H1 (cell line): ENCODE results near the gene ELMO1. TPM values are rescaled to one million over a fixed set of nuclear protein-coding genes. Genes with fewer than 3 reads are reported as not detected.

Experiments used
- CTCF ChIA-PET: fragments of 300-600 bp; sonication (Branson Sonifier 250); formaldehyde crosslinking; loops from one replicate; lab custom pipeline; 2021; ENCODE audit not compliant: partially characterized antibody; lab: Charles Lee
- POLR2A ChIA-PET: fragments of 300-600 bp; sonication (Branson Sonifier 250); formaldehyde crosslinking; loops from one replicate; lab custom pipeline; 2021; ENCODE audit warnings: inconsistent platforms; ENCODE audit not compliant: partially characterized antibody; lab: Charles Lee
- DNase-seq, 2 experiments: peaks; one replicate each; pipeline versions ENCODE4 v3.0.0 to v3.0.0-alpha.2; 2010 to 2022; ENCODE audit warnings: low spot score in 2 of 2, low read depth in 1 of 2, mixed read lengths in 1 of 2
- FAIRE-seq: peaks from 2 replicates; lab custom pipeline; 2011; peaks lifted over from hg19 to GRCh38; lab: Jason Lieb, UNC
- H2AFZ ChIP-seq: 2 replicates; pipeline ENCODE4 v1.8.1; 2012; ENCODE audit warnings: low read length, inconsistent platforms
- H2AK5ac ChIP-seq: 2 replicates; pipeline ENCODE4 v1.6.1; 2013; ENCODE audit warnings: low read depth, low read length
- H2BK120ac ChIP-seq: replicated peaks from 2 replicates; pipeline ENCODE3; 2013; ENCODE audit warnings: low read depth, low read length, inconsistent platforms
- H2BK12ac ChIP-seq: 2 replicates; pipeline ENCODE4 v1.6.1; 2013; ENCODE audit warnings: low read depth, low read length
- H2BK15ac ChIP-seq: 2 replicates; pipeline ENCODE4 v1.6.1; 2013; ENCODE audit warnings: low read length
- H2BK20ac ChIP-seq: 2 replicates; pipeline ENCODE4 v1.6.1; 2013; ENCODE audit warnings: low read length
- H2BK5ac ChIP-seq: 2 replicates; pipeline ENCODE4 v1.6.1; 2013; ENCODE audit warnings: low read depth, low read length
- H3K14ac ChIP-seq: 2 replicates; pipeline ENCODE4 v1.6.1; 2013; ENCODE audit warnings: inconsistent platforms; ENCODE audit not compliant: insufficient read length
- H3K18ac ChIP-seq: 2 replicates; pipeline ENCODE4 v1.6.1; 2013; ENCODE audit warnings: low read length; ENCODE audit errors: extremely low read depth
- H3K23ac ChIP-seq: 2 replicates; pipeline ENCODE4 v1.6.1; 2013; ENCODE audit warnings: inconsistent platforms; ENCODE audit not compliant: insufficient read length
- H3K23me2 ChIP-seq: 2 replicates; pipeline ENCODE4 v1.6.1; 2013; ENCODE audit warnings: low read depth, low read length
- H3K27ac ChIP-seq: 2 replicates; pipeline ENCODE4 v1.6.1; 2011; ENCODE audit warnings: low read depth, low read length, inconsistent platforms
- H3K27me3 ChIP-seq, 4 experiments: replicated peaks in 1 of 4; 1 replicate in 1 of 4; 2 replicates in 3 of 4; pipeline versions ENCODE4 v1.6.1 to v1.8.1; 2011 to 2013; ENCODE audit warnings: low read length in 3 of 4, mild to moderate bottlenecking in 3 of 4, inconsistent platforms in 2 of 4, mixed read lengths in 2 of 4, moderate library complexity in 1 of 4; ENCODE audit not compliant: control insufficient read depth in 3 of 4, insufficient read depth in 3 of 4; ENCODE audit errors: extremely low read depth in 1 of 4
- H3K36me3 ChIP-seq, 4 experiments: 2 replicates each; pipeline versions ENCODE4 v1.6.1 to v1.8.1; 2011 to 2013; ENCODE audit warnings: mild to moderate bottlenecking in 4 of 4, low read length in 3 of 4, moderate library complexity in 2 of 4, control low read depth in 1 of 4, inconsistent platforms in 1 of 4; ENCODE audit not compliant: insufficient read depth in 4 of 4, control insufficient read depth in 2 of 4
- H3K4ac ChIP-seq: replicated peaks from 2 replicates; pipeline ENCODE3; 2013; ENCODE audit warnings: low read length, low read depth, mixed read lengths, inconsistent platforms; ENCODE audit not compliant: insufficient read length
- H3K4me1 ChIP-seq, 4 experiments: replicated peaks in 1 of 4; 1 replicate in 1 of 4; 2 replicates in 3 of 4; pipeline versions ENCODE4 v1.6.1 to v1.8.1; 2011 to 2013; ENCODE audit warnings: low read length in 3 of 4, inconsistent platforms in 2 of 4, mixed read lengths in 1 of 4; ENCODE audit not compliant: insufficient read depth in 4 of 4, control insufficient read depth in 3 of 4
- H3K4me2 ChIP-seq, 2 experiments: 2 replicates each; pipeline versions ENCODE4 v1.6.1 to v1.8.1; 2011 to 2013; ENCODE audit warnings: low read depth in 2 of 2, low read length in 2 of 2, control low read depth in 1 of 2, inconsistent platforms in 1 of 2, mild to moderate bottlenecking in 1 of 2; ENCODE audit not compliant: insufficient read depth in 1 of 2
- H3K4me3 ChIP-seq, 4 experiments: fragments of 200-600, 300-600 bp in 1 of 4; sonication (generic), shearing (Covaris generic), sonication (Bioruptor Twin) in 1 of 4; 2 replicates each; pipeline versions ENCODE4 v1.5.1 to v1.8.1; 2011 to 2016; ENCODE audit warnings: low read length in 4 of 4, low read depth in 3 of 4, control low read depth in 2 of 4, inconsistent platforms in 2 of 4, mild to moderate bottlenecking in 2 of 4, mixed read lengths in 1 of 4, moderate library complexity in 1 of 4; ENCODE audit not compliant: insufficient read depth in 2 of 4; ENCODE audit errors: extremely low read depth in 1 of 4
- H3K56ac ChIP-seq: replicated peaks from 2 replicates; pipeline ENCODE3; 2013; ENCODE audit warnings: low read depth, mild to moderate bottlenecking, mixed read lengths, low read length, inconsistent platforms; ENCODE audit not compliant: insufficient read length
- H3K79me1 ChIP-seq: 2 replicates; pipeline ENCODE4 v1.6.1; 2013; ENCODE audit warnings: low read depth, low read length, control low read depth
- H3K79me2 ChIP-seq, 2 experiments: 2 replicates each; pipeline versions ENCODE4 v1.6.1 to v1.8.1; 2012 to 2013; ENCODE audit warnings: low read length in 2 of 2, mild to moderate bottlenecking in 2 of 2, inconsistent platforms in 1 of 2; ENCODE audit not compliant: insufficient read depth in 2 of 2, control insufficient read depth in 1 of 2
- H3K9ac ChIP-seq, 4 experiments: replicated peaks in 1 of 4; 1 replicate in 1 of 4; 2 replicates in 3 of 4; pipeline versions ENCODE4 v1.6.1 to v1.8.1; 2011 to 2013; ENCODE audit warnings: low read depth in 3 of 4, low read length in 3 of 4, control low read depth in 2 of 4, mild to moderate bottlenecking in 2 of 4, moderate library complexity in 2 of 4, inconsistent platforms in 1 of 4; ENCODE audit errors: extremely low read depth in 1 of 4
- H3K9me3 ChIP-seq, 2 experiments: 2 replicates each; pipeline versions ENCODE4 v1.6.1 to v1.8.1; 2012 to 2013; ENCODE audit warnings: mild to moderate bottlenecking in 2 of 2, moderate library complexity in 2 of 2, control low read depth in 1 of 2, inconsistent platforms in 1 of 2, low read depth in 1 of 2, low read length in 1 of 2, mixed read lengths in 1 of 2; ENCODE audit not compliant: insufficient read depth in 2 of 2
- H4K20me1 ChIP-seq, 2 experiments: replicated peaks in 1 of 2; 2 replicates each; pipeline versions ENCODE3 to v1.8.1; 2011 to 2013; ENCODE audit warnings: inconsistent platforms in 2 of 2, low read length in 2 of 2, mild to moderate bottlenecking in 1 of 2; ENCODE audit not compliant: insufficient read depth in 2 of 2, control insufficient read depth in 1 of 2
- H4K5ac ChIP-seq: 2 replicates; pipeline ENCODE4 v1.6.1; 2013; ENCODE audit warnings: low read length, low read depth, mixed read lengths, inconsistent platforms; ENCODE audit not compliant: insufficient read length
- H4K8ac ChIP-seq: 2 replicates; pipeline ENCODE4 v1.8.0; 2013; ENCODE audit warnings: mild to moderate bottlenecking, moderate library complexity, low read length, inconsistent platforms; ENCODE audit not compliant: insufficient read depth; ENCODE audit errors: extremely low read depth
- H4K91ac ChIP-seq: replicated peaks from 2 replicates; pipeline ENCODE3; 2013; ENCODE audit warnings: low read length, mixed read lengths, inconsistent platforms; ENCODE audit not compliant: insufficient read length
- GABPA ChIP-seq: IDR thresholded peaks from 2 replicates; pipeline ENCODE4 v1.6.1; 2011; ENCODE audit warnings: mild to moderate bottlenecking, low read length, moderate library complexity, borderline replicate concordance; ENCODE audit not compliant: insufficient read depth
- HDAC6 ChIP-seq: IDR thresholded peaks from one replicate; pipeline ENCODE4 v1.7.1; 2012; ENCODE audit warnings: low read depth, mild to moderate bottlenecking, inconsistent platforms, low read length, moderate library complexity
- RAD21 ChIP-seq, 2 experiments: IDR thresholded peaks in 1 of 2; conservative IDR thresholded peaks in 1 of 2; 2 replicates each; pipeline ENCODE4 v1.6.1; 2011; ENCODE audit warnings: low read depth in 2 of 2, low read length in 2 of 2, improper control_type of control experiment in 1 of 2, inconsistent platforms in 1 of 2, mild to moderate bottlenecking in 1 of 2, moderate library complexity in 1 of 2
- SIN3A ChIP-seq, 2 experiments: IDR thresholded peaks in 1 of 2; conservative IDR thresholded peaks in 1 of 2; 2 replicates each; pipeline ENCODE4 v1.6.1; 2011 to 2012; ENCODE audit warnings: low read length in 2 of 2, improper control_type of control experiment in 1 of 2, low read depth in 1 of 2, mild to moderate bottlenecking in 1 of 2
- WGBS, 2 experiments: shearing (Covaris generic) in 1 of 2; methylation state at CpG; one replicate each; pipeline versions ENCODE4 v1.1.6 to v1.1.7; 2013 to 2015; ENCODE audit warnings: low lambda C conversion rate in 2 of 2, mixed read lengths in 2 of 2, inconsistent platforms in 1 of 2, low coverage in 1 of 2, missing lambda C conversion rate in 1 of 2; ENCODE audit not compliant: insufficient replicate concordance in 2 of 2, insufficient coverage in 1 of 2, insufficient read length in 1 of 2; ENCODE audit errors: extremely low coverage in 1 of 2, missing lambda C conversion rate in 1 of 2; 5-methylcytosine and 5-hydroxymethylcytosine counted together
- polyA plus RNA-seq, 7 experiments: library from polyadenylated mRNA; depleted of rRNA in 3 of 7; stranded (reverse) in 5 of 7; unstranded in 2 of 7; fragments of >200 nt in 5 of 7; fragments of 200-250 nt in 2 of 7; gene quantifications; 1 replicate in 5 of 7; 2 replicates in 1 of 7; 4 replicates in 1 of 7; pipeline versions ENCODE4 v1.2.1 to v1.2.3, GENCODE V29; 2011 to 2013; ENCODE audit warnings: missing spikeins in 2 of 7, mixed read lengths in 2 of 7
- total RNA-seq: library from RNA; stranded (reverse); fragmentation: NEBNext Ultra II Directional; extraction: Animal tissue kit (Norgen Biotek cat#: 25700); gene quantifications from 2 replicates; pipeline ENCODE4 v1.2.1, GENCODE V29; 2021

Gene ELMO1
- total and polyA plus RNA-seq, 2 of the 8 experiments (the other 6 are each of a cell fraction or from before 2014, with no cell fraction given), result 18.4 to 21.0 TPM

- no peaks in the 10 kb centered on the region for H3K79me2 ChIP-seq
- no peaks in the 10 kb centered on the region for H3K79me1 ChIP-seq
- no peak overlapping the region for H3K14ac ChIP-seq
- no peak overlapping the region for H3K23ac ChIP-seq
- no peak overlapping the region for H3K56ac ChIP-seq
- no peak overlapping the region for H2BK5ac ChIP-seq
- H4K5ac ChIP-seq, result no peak overlapping the region
- H3K27ac ChIP-seq, result no peak overlapping the region
- no peak overlapping the region for H4K8ac ChIP-seq
- CTCF ChIA-PET, result interaction anchor here (1.2 to 18.1 kb wide), 3 partner anchors 8 to 1026 kb away, joined by 6 to 162 read pairs (median 7); no protein-coding TSS in a partner anchor
- H3K4me3 ChIP-seq, result no peak overlapping the region
- no peaks in the 10 kb centered on the region for H3K23me2 ChIP-seq
- no peak overlapping the region for H3K4me2 ChIP-seq
- H2BK20ac ChIP-seq, result no peak overlapping the region
- 92% methylated on average over 5 of the region's 5 CpGs; no CpG with 5 or more reads in 1 of the 2 experiments for WGBS, 2 experiments
- no peak overlapping the region for H2BK12ac ChIP-seq
- H3K4ac ChIP-seq, result no peak overlapping the region
- FAIRE-seq (no peak), DNase-seq (no peak)
- POLR2A ChIA-PET, result no interaction called here
- H2BK15ac ChIP-seq, result no peak overlapping the region
- peaks cover 0 to 4% of the 10 kb centered on the region in 2 experiments; a peak in 1 of 4 replicates for H3K9me3 ChIP-seq
- peak overlapping the region in 1 of 4 experiments; percentile 11; a peak in 1 of 7 replicates for H3K9ac ChIP-seq
- H3K36me3 ChIP-seq, result no peaks in the 10 kb centered on the region
- H3K27me3 ChIP-seq, result no peaks in the 10 kb centered on the region
- H4K91ac ChIP-seq, result no peak overlapping the region
- no peak overlapping the region for H2AK5ac ChIP-seq
- H3K4me1 ChIP-seq, result no peaks in the 10 kb centered on the region
- TF ChIP-seq RAD21 (IDR thresholded peaks at IDR 0.05 in 1 of 2, conservative IDR thresholded peaks at IDR 0.05 in 1 of 2; ENCODE audit: low read depth in 2 of 2, low read length in 2 of 2), result no peak
- TF ChIP-seq HDAC6, result no peak
- TF ChIP-seq SIN3A (conservative IDR thresholded peaks at IDR 0.05 in 1 of 2, IDR thresholded peaks at IDR 0.05 in 1 of 2; ENCODE audit: low read depth in 1 of 2, low read length in 2 of 2), result no peak
- TF ChIP-seq GABPA, result no peak
- TF ChIP-seq, all 59 proteins: peak for 0
- Histone ChIP-seq H4K20me1 (no peaks in the 10 kb centered on the region), H2BK120ac (no peak overlapping the region), H3K18ac (no peak overlapping the region), H2AFZ (no peak overlapping the region)
Observed at GRCh38 chr7:37000511-37000910, 448.2 kb downstream of the ELMO1 start.
